GM12878 (cell line): ENCODE results near the gene POU6F2. TPM values are rescaled to one million over a fixed set of nuclear protein-coding genes. Genes with fewer than 3 reads are reported as not detected.

Source experiments
- ATAC-seq: fragments of 200-7000 bp; cut with Tn5 transposase; 3 replicates; pipeline ENCODE4 v1.9.1; 2020; ENCODE audit warnings: mild to moderate bottlenecking, moderate library complexity
- BruUV-seq: library from RNA; stranded (reverse); fragments of 400-500 nt; replicated peaks from 2 replicates; lab custom pipeline; 2021; lab: Mats Ljungman, UMichigan
- CTCF ChIA-PET: fragments of 300-600 bp; sonication (Branson Sonifier 250); formaldehyde crosslinking; extraction: SDS; loops from one replicate; lab custom pipeline; 2021; ENCODE audit warnings: inconsistent platforms; lab: Yijun Ruan, JAX
- POLR2A ChIA-PET: fragments of 350-600 bp; formaldehyde crosslinking; extraction: SDS; loops from one replicate; lab custom pipeline; 2021; ENCODE audit warnings: inconsistent platforms; lab: Charles Lee
- RAD21 ChIA-PET: fragments of 300-600 bp; sonication (Branson Sonifier 250); formaldehyde crosslinking; loops from one replicate; lab custom pipeline; 2023; ENCODE audit warnings: antibody characterized with exemption; ENCODE audit not compliant: unreplicated experiment; lab: Charles Lee
- SMC1A ChIA-PET: fragments of 300-600 bp; sonication (Branson Sonifier 250); formaldehyde crosslinking; loops from one replicate; lab custom pipeline; 2023; ENCODE audit not compliant: unreplicated experiment, uncharacterized antibody; lab: Charles Lee
- DNase-seq: peaks from one replicate; pipeline ENCODE4 v3.0.0-alpha.2; 2011; ENCODE audit warnings: low read depth, low spot score
- FAIRE-seq: peaks from 3 replicates; lab custom pipeline; 2011; peaks lifted over from hg19 to GRCh38; lab: Jason Lieb, UNC
- H2AFZ ChIP-seq: 2 replicates; pipeline ENCODE4 v1.6.0; 2011; ENCODE audit warnings: low read depth, low read length, control low read depth; ENCODE audit not compliant: control insufficient read depth
- H3K27ac ChIP-seq: 2 replicates; pipeline ENCODE4 v1.5.1; 2011; ENCODE audit warnings: control low read depth; ENCODE audit not compliant: control insufficient read depth, insufficient read depth
- H3K27me3 ChIP-seq, 2 experiments: replicated peaks in 1 of 2; 2 replicates each; pipeline versions ENCODE4 v1.6.0 to v1.6.1; 2011; ENCODE audit warnings: low read length in 1 of 2; ENCODE audit not compliant: control insufficient read depth in 2 of 2, insufficient read depth in 2 of 2
- H3K36me3 ChIP-seq, 2 experiments: 2 replicates each; pipeline ENCODE4 v1.5.1; 2011; ENCODE audit warnings: low read length in 1 of 2; ENCODE audit not compliant: control insufficient read depth in 2 of 2, insufficient read depth in 2 of 2
- H3K4me1 ChIP-seq: 2 replicates; pipeline ENCODE4 v1.6.1; 2011; ENCODE audit warnings: mild to moderate bottlenecking, low read length, moderate library complexity, mixed read lengths; ENCODE audit not compliant: control insufficient read depth, insufficient read depth
- H3K4me2 ChIP-seq: 2 replicates; pipeline ENCODE4 v1.6.0; 2011; ENCODE audit warnings: control low read depth; ENCODE audit not compliant: control insufficient read depth, insufficient read depth
- H3K4me3 ChIP-seq: fragments of 200-600 bp; sonication (generic); 2 replicates; pipeline ENCODE4 v1.5.1; 2016
- H3K79me2 ChIP-seq: 2 replicates; pipeline ENCODE4 v1.6.0; 2011; ENCODE audit warnings: low read length; ENCODE audit not compliant: control insufficient read depth, insufficient read depth
- H3K9ac ChIP-seq: 2 replicates; pipeline ENCODE4 v1.8.0; 2011; ENCODE audit warnings: low read length, control low read depth, mixed read lengths; ENCODE audit not compliant: control insufficient read depth, insufficient read depth
- H3K9me3 ChIP-seq: replicated peaks from 3 replicates; pipeline ENCODE4 v1.5.1; 2011; ENCODE audit warnings: mild to moderate bottlenecking, low read length; ENCODE audit not compliant: control insufficient read depth, insufficient read depth
- H4K20me1 ChIP-seq: 2 replicates; pipeline ENCODE4 v1.6.0; 2011; ENCODE audit not compliant: control insufficient read depth, insufficient read depth
- DPF2 ChIP-seq: fragments of 450-650 bp; IDR thresholded peaks from 2 replicates; pipeline ENCODE4 v1.6.1; 2017; ENCODE audit warnings: mild to moderate bottlenecking
- EZH2 ChIP-seq: IDR thresholded peaks from 2 replicates; pipeline ENCODE4 v1.6.1; 2012; ENCODE audit warnings: low read depth, mild to moderate bottlenecking, control low read depth, inconsistent platforms, low read length, borderline replicate concordance; ENCODE audit not compliant: control insufficient read depth
- FOS ChIP-seq: IDR thresholded peaks from 3 replicates; pipeline ENCODE4 v1.6.1; 2011; ENCODE audit warnings: borderline replicate concordance; ENCODE audit not compliant: insufficient read length; ENCODE audit errors: extremely low read depth
- GABPA ChIP-seq: IDR thresholded peaks from 2 replicates; pipeline ENCODE4 v1.6.1; 2014; ENCODE audit warnings: antibody characterized with exemption, low read depth, mild to moderate bottlenecking, inconsistent platforms
- IRF4 ChIP-seq: IDR thresholded peaks from 2 replicates; pipeline ENCODE4 v1.6.1; 2011; ENCODE audit warnings: low read depth, low read length
- MEF2B ChIP-seq: fragments of 450-650 bp; IDR thresholded peaks from 2 replicates; pipeline ENCODE4 v1.6.1; 2018; ENCODE audit warnings: mild to moderate bottlenecking, moderate library complexity; ENCODE audit not compliant: partially characterized antibody, poor library complexity, severe bottlenecking
- NKRF ChIP-seq: fragments of 450-650 bp; conservative IDR thresholded peaks from 2 replicates; pipeline ENCODE4 v1.6.1; 2017; ENCODE audit warnings: mild to moderate bottlenecking, moderate library complexity
- NR2F1 ChIP-seq: fragments of 450-650 bp; conservative IDR thresholded peaks from 2 replicates; pipeline ENCODE4 v1.6.1; 2017; ENCODE audit warnings: mild to moderate bottlenecking
- PAX5 ChIP-seq: IDR thresholded peaks from 2 replicates; pipeline ENCODE4 v1.6.1; 2011; ENCODE audit warnings: low read depth, low read length, borderline replicate concordance
- POLR2A ChIP-seq: IDR thresholded peaks from 2 replicates; pipeline ENCODE4 v1.6.1; 2011; ENCODE audit warnings: low read depth, mild to moderate bottlenecking, low read length
- RCOR1 ChIP-seq: conservative IDR thresholded peaks from 2 replicates; pipeline ENCODE4 v1.6.1; 2012; ENCODE audit warnings: low read depth, low read length, improper control_type of control experiment
- RELB ChIP-seq: fragments of 450-650 bp; IDR thresholded peaks from 2 replicates; pipeline ENCODE4 v1.6.1; 2017; ENCODE audit warnings: low read depth, mild to moderate bottlenecking, moderate library complexity
- SIX5 ChIP-seq: IDR thresholded peaks from 2 replicates; pipeline ENCODE4 v1.6.1; 2011; ENCODE audit warnings: mild to moderate bottlenecking, low read depth, low read length, moderate library complexity; ENCODE audit not compliant: severe bottlenecking
- whole genome bisulfite sequencing: methylation state at CpG from one replicate; pipeline ENCODE4 v1.1.6; 2016; ENCODE audit warnings: low lambda C conversion rate; ENCODE audit not compliant: insufficient replicate concordance, insufficient coverage; ENCODE audit errors: missing lambda C conversion rate; 5-methylcytosine and 5-hydroxymethylcytosine counted together
- in situ Hi-C: fragments of 300-500 bp; cut with MboI; formaldehyde crosslinking; loops from 9 replicates; pipeline ENCODE4 v1.14.3; 2018; ENCODE audit warnings: mixed read lengths
- intact Hi-C: fragments of 100-400 bp; cut with micrococcal nuclease; formaldehyde crosslinking; loops from one replicate; pipeline ENCODE4 v1.14.2; 2022; ENCODE audit not compliant: unreplicated experiment
- polyA plus RNA-seq, 11 experiments: library from polyadenylated mRNA; depleted of rRNA in 4 of 11; unstranded in 6 of 11; stranded (reverse) in 5 of 11; fragments of >200 nt; fragmentation: Nextera tagmentation in 4 of 11; fragmentation: Illumina TruSeq in 1 of 11; extraction: Ambion mirVana in 4 of 11; extraction: Trizol in 1 of 11; gene quantifications; 1 replicate in 1 of 11; 2 replicates in 10 of 11; pipeline versions ENCODE4 v1.2.1 to v1.2.3, GENCODE V29; 2011 to 2016; ENCODE audit warnings: inconsistent platforms in 2 of 11, missing spikeins in 2 of 11, low read depth in 1 of 11
- total RNA-seq, 4 experiments: library from RNA; depleted of rRNA in 3 of 4; stranded (reverse); fragments of >200 nt in 3 of 4; fragmentation: Illumina TruSeq in 1 of 4; extraction: Trizol in 1 of 4; gene quantifications; 2 replicates each; pipeline versions ENCODE4 v1.2.1 to v1.2.3, GENCODE V29; 2013 to 2021
- TF ChIP-seq, protein P1 (sequence below): fragments of 450-650 bp; IDR thresholded peaks from 2 replicates; pipeline ENCODE4 v1.6.1; 2017; ENCODE audit warnings: mild to moderate bottlenecking, moderate library complexity

The POU6F2 gene
- total and polyA plus RNA-seq, 10 of the 15 experiments (the other 5 are each of a cell fraction or from before 2014, with no cell fraction given) = 0.10 TPM; not detected in 9

DNA sequence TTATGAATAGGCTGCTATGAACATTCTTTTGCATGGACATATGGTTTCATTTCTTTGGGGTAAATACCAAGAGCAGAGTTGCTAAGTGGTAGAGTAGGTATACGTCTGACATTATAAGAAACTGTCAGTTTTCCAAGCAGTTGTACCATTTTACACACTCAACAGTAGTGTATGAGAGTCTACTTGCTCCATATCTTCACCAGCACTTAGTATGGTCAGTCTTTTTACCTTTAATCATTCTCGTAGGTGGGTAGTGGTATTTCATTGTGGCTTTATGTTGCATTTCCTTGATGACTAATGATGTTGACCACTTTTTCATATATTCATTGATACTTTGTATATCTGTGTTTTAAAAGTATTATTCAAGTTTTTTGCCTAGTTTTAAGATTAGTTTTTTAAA, 45.1 kb downstream of the POU6F2 start:
- WGBS = 65% methylated on average over 2 of the region's 2 CpGs
- Histone ChIP-seq H3K4me2 (no peak overlapping the region), H3K27me3 (no peaks in the 10 kb centered on the region), H3K9me3 (no peaks in the 10 kb centered on the region), H3K27ac (no peak overlapping the region), H3K79me2 (no peaks in the 10 kb centered on the region), H2AFZ (no peak overlapping the region), H3K4me1 (no peaks in the 10 kb centered on the region), H3K36me3 (no peaks in the 10 kb centered on the region), H3K4me3 (no peak overlapping the region), H4K20me1 (no peaks in the 10 kb centered on the region), H3K9ac (no peak overlapping the region)
- FAIRE-seq (no peak), DNase-seq (no peak), ATAC-seq (no peak)
- ChIA-PET RAD21 (no interaction called here), SMC1A (no interaction called here), CTCF (interaction anchor here (0.7 kb wide), 1 partner anchor 160 kb away, joined by 4 read pairs; no protein-coding TSS in a partner anchor), POLR2A (no interaction called here)
- no TSS peak for BruUV-seq
- intact Hi-C loops = no loop called here
- in situ Hi-C loops = no loop called here
- TF ChIP-seq FOS (no peak), POLR2A (no peak), EZH2 (no peak), GABPA (no peak), RCOR1 (no peak), NR2F1 (no peak), NKRF (no peak), SIX5 (no peak), IRF4 (no peak), PAX5 (no peak), MEF2B (no peak), RELB (no peak), DPF2 (no peak)
- TF ChIP-seq, protein P1, sequence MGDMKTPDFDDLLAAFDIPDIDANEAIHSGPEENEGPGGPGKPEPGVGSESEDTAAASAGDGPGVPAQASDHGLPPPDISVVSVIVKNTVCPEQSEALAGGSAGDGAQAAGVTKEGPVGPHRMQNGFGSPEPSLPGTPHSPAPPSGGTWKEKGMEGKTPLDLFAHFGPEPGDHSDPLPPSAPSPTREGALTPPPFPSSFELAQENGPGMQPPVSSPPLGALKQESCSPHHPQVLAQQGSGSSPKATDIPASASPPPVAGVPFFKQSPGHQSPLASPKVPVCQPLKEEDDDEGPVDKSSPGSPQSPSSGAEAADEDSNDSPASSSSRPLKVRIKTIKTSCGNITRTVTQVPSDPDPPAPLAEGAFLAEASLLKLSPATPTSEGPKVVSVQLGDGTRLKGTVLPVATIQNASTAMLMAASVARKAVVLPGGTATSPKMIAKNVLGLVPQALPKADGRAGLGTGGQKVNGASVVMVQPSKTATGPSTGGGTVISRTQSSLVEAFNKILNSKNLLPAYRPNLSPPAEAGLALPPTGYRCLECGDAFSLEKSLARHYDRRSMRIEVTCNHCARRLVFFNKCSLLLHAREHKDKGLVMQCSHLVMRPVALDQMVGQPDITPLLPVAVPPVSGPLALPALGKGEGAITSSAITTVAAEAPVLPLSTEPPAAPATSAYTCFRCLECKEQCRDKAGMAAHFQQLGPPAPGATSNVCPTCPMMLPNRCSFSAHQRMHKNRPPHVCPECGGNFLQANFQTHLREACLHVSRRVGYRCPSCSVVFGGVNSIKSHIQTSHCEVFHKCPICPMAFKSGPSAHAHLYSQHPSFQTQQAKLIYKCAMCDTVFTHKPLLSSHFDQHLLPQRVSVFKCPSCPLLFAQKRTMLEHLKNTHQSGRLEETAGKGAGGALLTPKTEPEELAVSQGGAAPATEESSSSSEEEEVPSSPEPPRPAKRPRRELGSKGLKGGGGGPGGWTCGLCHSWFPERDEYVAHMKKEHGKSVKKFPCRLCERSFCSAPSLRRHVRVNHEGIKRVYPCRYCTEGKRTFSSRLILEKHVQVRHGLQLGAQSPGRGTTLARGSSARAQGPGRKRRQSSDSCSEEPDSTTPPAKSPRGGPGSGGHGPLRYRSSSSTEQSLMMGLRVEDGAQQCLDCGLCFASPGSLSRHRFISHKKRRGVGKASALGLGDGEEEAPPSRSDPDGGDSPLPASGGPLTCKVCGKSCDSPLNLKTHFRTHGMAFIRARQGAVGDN = no peak
